K562 (cell line): ENCODE measurements around the gene CCDC159. TPM values are rescaled to one million over a fixed set of nuclear protein-coding genes. Genes with fewer than 3 reads are reported as not detected.

Experiments
- ATAC-seq: fragments of 200-7000 bp; cut with Tn5 transposase; 3 replicates; pipeline ENCODE4 v1.9.1; 2020; ENCODE audit warnings: moderate library complexity
- BruUV-seq: library from RNA; stranded (reverse); fragments of 400-500 nt; replicated peaks from 2 replicates; lab custom pipeline; 2021; lab: Mats Ljungman, UMichigan
- CTCF ChIA-PET: fragments of 300-600 bp; formaldehyde crosslinking; extraction: SDS; loops from one replicate; lab custom pipeline; 2021; ENCODE audit warnings: low intra/inter-chr PET ratio; lab: Yijun Ruan, JAX
- POLR2A ChIA-PET: fragments of 300-600, 350-650 bp; sonication (Branson Sonifier 250); formaldehyde crosslinking; extraction: SDS; loops from one replicate; lab custom pipeline; 2021; ENCODE audit warnings: antibody characterized with exemption, inconsistent platforms; lab: Yijun Ruan, JAX
- DNase-seq, 4 experiments: peaks; one replicate each; pipeline versions ENCODE4 v3.0.0 to v3.0.0-alpha.2; 2011 to 2018; ENCODE audit warnings: low spot score in 3 of 4, mixed read lengths in 3 of 4; ENCODE audit errors: extremely low read depth in 1 of 4
- FAIRE-seq: peaks from 2 replicates; lab custom pipeline; 2011; peaks lifted over from hg19 to GRCh38; lab: Jason Lieb, UNC
- H2AFZ ChIP-seq: 2 replicates; pipeline ENCODE4 v1.6.0; 2011; ENCODE audit warnings: low read depth, low read length, control low read depth, inconsistent platforms
- H3K27ac ChIP-seq: fragments of 200-600 bp; 3 replicates; pipeline ENCODE4 v1.8.0; 2011; ENCODE audit warnings: low read depth, mild to moderate bottlenecking, control low read depth, inconsistent platforms, low read length, moderate library complexity, mixed read lengths; ENCODE audit errors: extremely low read depth
- H3K27me3 ChIP-seq, 2 experiments: fragments of 300-600 bp in 1 of 2; 2 replicates in 1 of 2; 3 replicates in 1 of 2; pipeline versions ENCODE4 v1.6.0 to v1.8.0; 2011; ENCODE audit warnings: inconsistent platforms in 2 of 2, low read length in 2 of 2, mild to moderate bottlenecking in 1 of 2, mixed read lengths in 1 of 2, moderate library complexity in 1 of 2; ENCODE audit not compliant: control insufficient read depth in 2 of 2, insufficient read depth in 2 of 2
- H3K36me3 ChIP-seq: fragments of 300-600 bp; 3 replicates; pipeline ENCODE4 v1.8.0; 2011; ENCODE audit warnings: mild to moderate bottlenecking, low read length, inconsistent platforms; ENCODE audit not compliant: control insufficient read depth, insufficient read depth
- H3K4me1 ChIP-seq, 2 experiments: fragments of 200-600 bp in 1 of 2; replicated peaks in 1 of 2; 2 replicates in 1 of 2; 3 replicates in 1 of 2; pipeline versions ENCODE4 v1.5.1 to v1.8.0; 2011; ENCODE audit warnings: inconsistent platforms in 2 of 2, low read length in 2 of 2, mild to moderate bottlenecking in 1 of 2, mixed read lengths in 1 of 2, moderate library complexity in 1 of 2; ENCODE audit not compliant: control insufficient read depth in 2 of 2, insufficient read depth in 2 of 2
- H3K4me2 ChIP-seq: 2 replicates; pipeline ENCODE4 v1.6.1; 2011; ENCODE audit warnings: low read length, control low read depth, inconsistent platforms, mixed read lengths; ENCODE audit not compliant: insufficient read depth
- H3K4me3 ChIP-seq: fragments of 200-600 bp; sonication (generic), shearing (Covaris generic); 2 replicates; pipeline ENCODE4 v1.5.1; 2016; ENCODE audit warnings: control low read depth, inconsistent platforms
- H3K79me2 ChIP-seq: fragments of 200-600 bp; 3 replicates; pipeline ENCODE4 v1.8.0; 2011; ENCODE audit warnings: low read length, inconsistent platforms; ENCODE audit not compliant: control insufficient read depth, insufficient read depth
- H3K9ac ChIP-seq, 2 experiments: 2 replicates each; pipeline versions ENCODE4 v1.6.0 to v1.6.1; 2011; ENCODE audit warnings: low read depth in 2 of 2, low read length in 2 of 2, control low read depth in 1 of 2, inconsistent platforms in 1 of 2, mild to moderate bottlenecking in 1 of 2, mixed read lengths in 1 of 2; ENCODE audit not compliant: insufficient read depth in 1 of 2
- H3K9me1 ChIP-seq: one replicate; pipeline ENCODE4 v1.6.0; 2011; ENCODE audit warnings: inconsistent platforms, mild to moderate bottlenecking, low read length, moderate library complexity; ENCODE audit not compliant: control insufficient read depth, insufficient read depth
- H3K9me3 ChIP-seq: replicated peaks from 2 replicates; pipeline ENCODE4 v1.5.1; 2011; ENCODE audit warnings: low read depth, low read length, inconsistent platforms; ENCODE audit not compliant: control insufficient read depth, insufficient read depth
- H4K20me1 ChIP-seq: replicated peaks from 2 replicates; pipeline ENCODE4 v1.6.1; 2011; ENCODE audit warnings: low read length, inconsistent platforms, mixed read lengths; ENCODE audit not compliant: control insufficient read depth, insufficient read depth
- CHD2 ChIP-seq: IDR thresholded peaks from 2 replicates; pipeline ENCODE4 v1.6.1; 2011; ENCODE audit warnings: low read depth, low read length
- HMG20B ChIP-seq: fragments of 250-450 bp; sonication (Bioruptor Pico); IDR thresholded peaks from 2 replicates; pipeline ENCODE4 v1.5.0; 2021; ENCODE audit warnings: mild to moderate bottlenecking
- NR4A1 ChIP-seq, 2 experiments: fragments of 250-450 bp in 1 of 2; fragments of 450-650 bp in 1 of 2; sonication (Bioruptor Pico) in 1 of 2; IDR thresholded peaks; 2 replicates each; pipeline versions ENCODE4 v1.4.0 to v1.6.1; 2016 to 2020; ENCODE audit warnings: mild to moderate bottlenecking in 2 of 2, missing compliant biosample characterization in 1 of 2, missing genetic modification characterization in 1 of 2, moderate library complexity in 1 of 2
- RBM22 ChIP-seq: fragments of 200-400 bp; formaldehyde crosslinking; IDR thresholded peaks from 2 replicates; pipeline ENCODE4 v1.6.1; 2018; ENCODE audit warnings: low read length, low read depth; ENCODE audit not compliant: poor library complexity, severe bottlenecking
- SMAD3 ChIP-seq: fragments of 450-650 bp; formaldehyde crosslinking; conservative IDR thresholded peaks from 2 replicates; pipeline ENCODE4 v1.4.0; 2020; ENCODE audit warnings: mild to moderate bottlenecking
- SMAD4 ChIP-seq: fragments of 250-450 bp; sonication (Bioruptor Pico); conservative IDR thresholded peaks from 2 replicates; pipeline ENCODE4 v1.8.0; 2021; ENCODE audit warnings: inconsistent platforms, mild to moderate bottlenecking, moderate library complexity
- SRSF7 ChIP-seq: fragments of 200-400 bp; formaldehyde crosslinking; optimal IDR thresholded peaks from 2 replicates; pipeline ENCODE3; 2017; ENCODE audit warnings: mild to moderate bottlenecking, low read depth, low read length
- XRCC4 ChIP-seq: IDR thresholded peaks from one replicate; pipeline ENCODE4 v1.6.1; 2011; ENCODE audit not compliant: insufficient read depth, insufficient read length; ENCODE audit errors: extremely low read depth
- WGBS: fragments of 100-300 bp; shearing (Covaris generic); methylation state at CpG from one replicate; pipeline ENCODE4 v1.1.6; 2016; ENCODE audit warnings: low coverage, mixed read lengths; ENCODE audit not compliant: insufficient coverage; ENCODE audit errors: missing lambda C conversion rate; 5-methylcytosine and 5-hydroxymethylcytosine counted together
- in situ Hi-C: fragments of 300-500 bp; cut with MboI; formaldehyde crosslinking; loops from 4 replicates; pipeline ENCODE4 v1.15.0; 2018; ENCODE audit warnings: inconsistent platforms, mixed read lengths
- intact Hi-C: fragments of 100-400 bp; cut with micrococcal nuclease; formaldehyde crosslinking; loops from 2 replicates; pipeline ENCODE4 v1.14.2; 2022
- polyA plus RNA-seq, 8 experiments: library from polyadenylated mRNA; depleted of rRNA in 4 of 8; stranded (reverse) in 5 of 8; unstranded in 3 of 8; fragments of >200 nt; fragmentation: Nextera tagmentation in 2 of 8; fragmentation: Illumina TruSeq in 1 of 8; extraction: Ambion mirVana in 2 of 8; extraction: Trizol in 1 of 8; gene quantifications; 2 replicates each; pipeline versions ENCODE4 v1.2.1 to v1.2.3, GENCODE V29; 2011 to 2014; ENCODE audit warnings: inconsistent platforms in 1 of 8, missing spikeins in 1 of 8
- total RNA-seq, 7 experiments: library from RNA; depleted of rRNA in 6 of 7; stranded (reverse); fragments of >200 nt in 6 of 7; fragmentation: Illumina TruSeq in 2 of 7; extraction: Trizol in 2 of 7; gene quantifications; 2 replicates each; pipeline versions ENCODE4 v1.2.1 to v1.2.3, GENCODE V29; 2011 to 2021; ENCODE audit warnings: low replicate concordance in 1 of 7

CCDC159 gene
- total and polyA plus RNA-seq, 9 of the 15 experiments (the other 6 are each of a cell fraction or from before 2014, with no cell fraction given), result 0.68 to 10.1 (median 4.7) TPM

DNA sequence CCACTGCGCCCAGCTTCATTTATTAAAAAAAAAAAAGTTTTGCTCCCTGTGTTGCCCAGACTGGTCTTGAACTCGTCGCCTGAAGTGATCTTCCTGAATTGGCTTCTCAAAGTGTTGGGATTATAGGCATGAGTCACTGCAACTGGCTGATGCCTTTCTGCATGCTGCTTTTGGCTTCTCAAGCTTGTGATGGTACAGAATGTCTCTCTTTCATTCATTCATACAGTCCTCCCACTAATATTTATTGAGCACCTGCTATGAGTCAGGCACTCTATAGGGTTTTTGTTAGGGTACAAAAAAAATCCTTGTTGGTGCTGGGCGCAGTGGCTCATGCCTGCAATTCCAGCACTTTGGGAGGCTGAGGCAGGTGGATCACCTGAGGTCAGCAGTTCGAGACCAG is 41.4 kb upstream of the CCDC159 start:
- H4K20me1 ChIP-seq, result no peaks in the 10 kb centered on the region
- no peak overlapping the region for H3K27ac ChIP-seq
- H3K9me3 ChIP-seq, result no peaks in the 10 kb centered on the region
- no peak for DNase-seq
- H3K4me3 ChIP-seq, result no peak overlapping the region
- H3K4me1 ChIP-seq, result no peaks in the 10 kb centered on the region
- H3K79me2 ChIP-seq, result no peaks in the 10 kb centered on the region
- WGBS, result 16% methylated on average over 4 of the region's 5 CpGs
- no peak for FAIRE-seq
- intact Hi-C loops, result no loop called here
- TF ChIP-seq SMAD4 (CRISPR knock-in tag) (no peak), RBM22 (no peak), NR4A1 (CRISPR knock-in tag; IDR thresholded peaks at IDR 0.05) (no peak), NR4A1 (tag; IDR thresholded peaks at IDR 0.05) (no peak), HMG20B (CRISPR knock-in tag) (no peak), CHD2 (no peak), SMAD3 (CRISPR knock-in tag) (no peak), SRSF7 (no peak), XRCC4 (no peak)
- no peak for ATAC-seq
- peaks cover 10 to 36% of the 10 kb centered on the region in 2 experiments for H3K27me3 ChIP-seq
- H3K4me2 ChIP-seq, result no peak overlapping the region
- ChIA-PET CTCF (no interaction called here), POLR2A (interaction anchor here (1.0 kb wide), 1 partner anchor 13 kb away, joined by 5 read pairs; no protein-coding TSS in a partner anchor)
- H3K36me3 ChIP-seq, result no peaks in the 10 kb centered on the region
- no TSS peak for BruUV-seq
- H3K9ac ChIP-seq, result no peak overlapping the region
- no peak overlapping the region for H2AFZ ChIP-seq
- in situ Hi-C loops, result no loop called here
- no peaks in the 10 kb centered on the region for H3K9me1 ChIP-seq
